ENCODE data around the gene SLC9A9.

GRCh38 chr3:143783851-143784370 lies 64.4 kb downstream of the SLC9A9 start:
- TF ChIP-seq SP1 (IDR thresholded peaks at IDR 0.05) (no peak), CTCF (IDR thresholded peaks at IDR 0.05; ENCODE audit: low read depth, low read length, missing input control) (no peak), RAD21 (IDR thresholded peaks at IDR 0.05) (no peak), RXRA (IDR thresholded peaks at IDR 0.05) (no peak), NR2F2 (IDR thresholded peaks at IDR 0.05) (no peak), FOXA1 (IDR thresholded peaks at IDR 0.05) (no peak), ATF3 (IDR thresholded peaks at IDR 0.05) (no peak), GABPA (IDR thresholded peaks at IDR 0.05 in 1 of 2, conservative IDR thresholded peaks at IDR 0.05 in 1 of 2) (no peak), REST (IDR thresholded peaks at IDR 0.05) (no peak), JUND (IDR thresholded peaks at IDR 0.05) (no peak), TAF1 (conservative IDR thresholded peaks at IDR 0.05) (no peak), ZBTB33 (IDR thresholded peaks at IDR 0.05) (no peak), YY1 (IDR thresholded peaks at IDR 0.05) (no peak)
- TF ChIP-seq, protein P1, sequence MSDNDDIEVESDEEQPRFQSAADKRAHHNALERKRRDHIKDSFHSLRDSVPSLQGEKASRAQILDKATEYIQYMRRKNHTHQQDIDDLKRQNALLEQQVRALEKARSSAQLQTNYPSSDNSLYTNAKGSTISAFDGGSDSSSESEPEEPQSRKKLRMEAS (IDR thresholded peaks at IDR 0.05), result no peak
